ENCODE results near the gene IGFBP2. TPM values are rescaled to one million over a fixed set of nuclear protein-coding genes. Genes with fewer than 3 reads are reported as not detected.

Gene IGFBP2, protein sequence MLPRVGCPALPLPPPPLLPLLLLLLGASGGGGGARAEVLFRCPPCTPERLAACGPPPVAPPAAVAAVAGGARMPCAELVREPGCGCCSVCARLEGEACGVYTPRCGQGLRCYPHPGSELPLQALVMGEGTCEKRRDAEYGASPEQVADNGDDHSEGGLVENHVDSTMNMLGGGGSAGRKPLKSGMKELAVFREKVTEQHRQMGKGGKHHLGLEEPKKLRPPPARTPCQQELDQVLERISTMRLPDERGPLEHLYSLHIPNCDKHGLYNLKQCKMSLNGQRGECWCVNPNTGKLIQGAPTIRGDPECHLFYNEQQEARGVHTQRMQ
- total RNA-seq = 100 to 1,000 TPM; 129 to 170 TPM

DNA sequence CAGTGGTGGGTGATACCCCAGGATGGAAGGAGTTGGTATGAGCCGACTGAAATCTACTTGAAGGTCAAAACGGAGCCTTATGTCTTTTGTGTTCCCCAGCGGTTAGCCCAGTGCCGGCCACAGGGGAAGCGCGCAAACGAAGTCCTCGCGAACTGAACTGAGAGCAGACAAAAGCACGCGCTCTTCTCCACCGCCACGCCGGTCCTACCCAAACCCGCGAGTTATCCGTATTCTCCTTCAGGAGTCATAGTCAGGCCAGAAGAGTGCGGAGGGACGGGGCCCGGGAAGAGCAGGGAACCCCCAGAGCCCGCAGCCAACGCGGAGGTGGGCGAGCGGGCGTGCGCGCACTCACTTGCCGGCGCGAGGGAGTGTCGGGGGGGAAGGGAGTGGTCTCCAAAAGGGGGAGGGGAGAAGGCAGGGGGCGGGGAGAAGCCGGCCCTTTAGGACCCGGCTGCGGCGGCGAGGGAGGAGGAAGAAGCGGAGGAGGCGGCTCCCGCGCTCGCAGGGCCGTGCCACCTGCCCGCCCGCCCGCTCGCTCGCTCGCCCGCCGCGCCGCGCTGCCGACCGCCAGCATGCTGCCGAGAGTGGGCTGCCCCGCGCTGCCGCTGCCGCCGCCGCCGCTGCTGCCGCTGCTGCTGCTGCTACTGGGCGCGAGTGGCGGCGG lies at the start of gene IGFBP2:
Gene IGFBP2, plus strand, starts transcription at position 469 of the 664 bp plus-strand sequence. Its CDS starts 104 bp downstream, at position 573.
- H3K9me3 ChIP-seq = no peaks in the 10 kb centered on the region
- intact Hi-C loops (cut with DNase I) = no loop called here
- peaks cover 37% of the 10 kb centered on the region for H3K4me1 ChIP-seq
- H3K36me3 ChIP-seq (replicated peaks in 1 of 2; ENCODE audit: insufficient read depth in 1 of 2, low read depth in 2 of 2) = no peaks in the 10 kb centered on the region
- TF ChIP-seq, protein P1, sequence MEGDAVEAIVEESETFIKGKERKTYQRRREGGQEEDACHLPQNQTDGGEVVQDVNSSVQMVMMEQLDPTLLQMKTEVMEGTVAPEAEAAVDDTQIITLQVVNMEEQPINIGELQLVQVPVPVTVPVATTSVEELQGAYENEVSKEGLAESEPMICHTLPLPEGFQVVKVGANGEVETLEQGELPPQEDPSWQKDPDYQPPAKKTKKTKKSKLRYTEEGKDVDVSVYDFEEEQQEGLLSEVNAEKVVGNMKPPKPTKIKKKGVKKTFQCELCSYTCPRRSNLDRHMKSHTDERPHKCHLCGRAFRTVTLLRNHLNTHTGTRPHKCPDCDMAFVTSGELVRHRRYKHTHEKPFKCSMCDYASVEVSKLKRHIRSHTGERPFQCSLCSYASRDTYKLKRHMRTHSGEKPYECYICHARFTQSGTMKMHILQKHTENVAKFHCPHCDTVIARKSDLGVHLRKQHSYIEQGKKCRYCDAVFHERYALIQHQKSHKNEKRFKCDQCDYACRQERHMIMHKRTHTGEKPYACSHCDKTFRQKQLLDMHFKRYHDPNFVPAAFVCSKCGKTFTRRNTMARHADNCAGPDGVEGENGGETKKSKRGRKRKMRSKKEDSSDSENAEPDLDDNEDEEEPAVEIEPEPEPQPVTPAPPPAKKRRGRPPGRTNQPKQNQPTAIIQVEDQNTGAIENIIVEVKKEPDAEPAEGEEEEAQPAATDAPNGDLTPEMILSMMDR (IDR thresholded peaks at IDR 0.05) = peak in 1 of 7 experiments; percentile 11
- TF ChIP-seq POLR2A (IDR thresholded peaks at IDR 0.05) = no peak
- H3K4me3 ChIP-seq = peak within 1 kb of the TSS; percentile 1 to 32
- H3K27ac ChIP-seq = peak within 1 kb of the TSS; percentile 8 to 61 (median 54)
- 0 to 1% methylated on average over 23 to 68 of the region's 70 CpGs for WGBS, 2 donors
- ATAC-seq (peak; percentile 62), DNase-seq (peak; percentile 58 to 76 (median 63))
- no peaks in the 10 kb centered on the region for H3K27me3 ChIP-seq

- Histone ChIP-seq H3K27me3 (no peaks in the 10 kb centered on the region), H3K27ac (no peak overlapping the region), H3K36me3 (replicated peaks in 1 of 2; ENCODE audit: insufficient read depth in 1 of 2, low read depth in 2 of 2) (no peaks in the 10 kb centered on the region), H3K4me1 (no peaks in the 10 kb centered on the region), H3K9me3 (no peaks in the 10 kb centered on the region), H3K4me3 (no peak overlapping the region)
- intact Hi-C loops (cut with DNase I) = no loop called here
- ATAC-seq (no peak), DNase-seq (no peak)
- TF ChIP-seq, protein P1 (IDR thresholded peaks at IDR 0.05) = no peak
- WGBS, 2 donors = 80 to 81% methylated on average over 4 to 5 of the region's 5 CpGs
Measured at GRCh38 chr2:216583606-216584005, 49.6 kb upstream of the IGFBP2 start.

DNA sequence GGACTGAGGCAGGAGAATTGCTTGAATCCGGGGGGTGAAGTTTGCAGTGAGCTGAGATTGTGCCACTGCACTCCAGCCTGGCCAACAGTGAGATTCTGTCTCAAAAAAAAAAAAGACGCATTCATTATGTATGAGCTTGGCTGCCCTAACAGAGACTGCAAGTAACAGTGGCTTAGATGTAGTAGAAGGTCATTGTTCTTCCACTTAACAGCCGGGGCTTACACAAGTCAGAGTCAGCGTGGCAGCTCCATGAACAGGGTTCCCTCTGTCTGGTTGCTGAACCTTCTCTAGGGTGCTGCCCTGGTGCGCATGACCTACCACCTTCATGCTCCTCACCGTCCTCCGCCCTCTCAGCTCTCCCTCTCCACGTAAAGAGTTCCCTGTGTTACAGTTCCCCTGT lies 49.1 kb upstream of the IGFBP2 start:
- DNase-seq = no peak
- 75 to 88% methylated on average over 8 of the region's 8 CpGs for WGBS, 2 donors
- no peaks in the 10 kb centered on the region for H3K9me3 ChIP-seq
- no peaks in the 10 kb centered on the region for H3K4me1 ChIP-seq
- H3K36me3 ChIP-seq (replicated peaks in 1 of 2; ENCODE audit: insufficient read depth in 1 of 2, low read depth in 2 of 2) = no peaks in the 10 kb centered on the region
- intact Hi-C loops (cut with DNase I) = no loop called here
- no peak for TF ChIP-seq POLR2A (IDR thresholded peaks at IDR 0.05)
- TF ChIP-seq, protein P1 (IDR thresholded peaks at IDR 0.05) = no peak
- no peak overlapping the region for H3K4me3 ChIP-seq
- ATAC-seq = no peak
- H3K27ac ChIP-seq = no peak overlapping the region
- no peaks in the 10 kb centered on the region for H3K27me3 ChIP-seq

- no peak for DNase-seq
- no peaks in the 10 kb centered on the region for H3K36me3 ChIP-seq (replicated peaks in 1 of 2; ENCODE audit: insufficient read depth in 1 of 2, low read depth in 2 of 2)
- intact Hi-C loops (cut with DNase I) = no loop called here
- H3K27me3 ChIP-seq = no peaks in the 10 kb centered on the region
- WGBS, 2 donors = 94 to 97% methylated on average over 1 of the region's 1 CpG
- H3K27ac ChIP-seq = no peak overlapping the region
- no peaks in the 10 kb centered on the region for H3K4me1 ChIP-seq
- H3K4me3 ChIP-seq = no peak overlapping the region
- H3K9me3 ChIP-seq = no peaks in the 10 kb centered on the region
- ATAC-seq = no peak
- TF ChIP-seq, protein P1 (IDR thresholded peaks at IDR 0.05) = no peak
- no peak for TF ChIP-seq POLR2A (IDR thresholded peaks at IDR 0.05)
Measured at GRCh38 chr2:216585441-216585840, 47.8 kb upstream of the IGFBP2 start.

All from body of pancreas (tissue), 4 donors.